Gastrocnemius medialis (tissue), 4 donors: ENCODE data around the gene MPPED1.

Source experiments
- POLR2A ChIP-seq, 2 donors: fragments of 450-650 bp; IDR thresholded peaks; one replicate each; pipeline ENCODE4 v1.6.1; 2017; ENCODE audit warnings: antibody characterized with exemption in 2 of 2, mild to moderate bottlenecking in 2 of 2, moderate library complexity in 2 of 2
- TF ChIP-seq, protein P1 (sequence below), 5 experiments: fragments of 450-650 bp in 3 of 5; fragments of 200-600 bp in 2 of 5; sonication (generic) in 2 of 5; IDR thresholded peaks in 4 of 5; conservative IDR thresholded peaks in 1 of 5; 1 replicate in 4 of 5; 2 replicates in 1 of 5; pipeline ENCODE4 v1.5.1; 2016 to 2019; ENCODE audit warnings: antibody characterized with exemption in 5 of 5, mild to moderate bottlenecking in 3 of 5, moderate library complexity in 3 of 5

DNA sequence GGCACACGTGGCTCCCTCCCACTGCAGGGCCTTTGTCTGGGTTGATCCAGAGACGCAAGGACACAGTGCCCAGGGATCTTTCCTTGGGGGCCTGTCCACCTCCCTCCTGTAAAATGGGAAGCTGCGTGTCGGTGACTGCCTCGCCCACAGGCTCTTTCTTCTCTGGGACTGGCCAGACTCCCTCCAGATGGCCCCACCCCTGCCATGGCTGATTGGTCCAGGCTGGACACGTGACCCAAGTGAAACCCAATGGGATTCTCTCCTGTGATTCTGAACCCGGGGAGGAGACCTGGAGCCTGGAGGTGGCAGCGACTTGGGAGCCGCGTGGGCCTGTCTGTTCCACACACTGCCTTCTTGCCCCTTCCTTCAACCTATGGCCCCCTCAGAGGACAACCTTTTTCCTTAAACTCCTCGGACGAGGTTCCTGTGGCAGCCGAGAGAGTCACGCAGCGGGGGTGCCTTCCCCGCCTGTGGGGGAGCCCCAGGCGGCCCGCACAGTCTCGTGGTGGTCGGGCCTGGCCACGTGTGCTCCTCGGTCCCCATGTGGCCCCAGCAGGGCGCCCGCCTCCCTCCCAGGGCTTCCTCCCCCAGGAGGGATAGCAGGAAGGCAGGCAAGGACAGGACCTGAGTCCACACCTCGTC, 12.4 kb upstream of the MPPED1 start:
- TF ChIP-seq, protein P1, sequence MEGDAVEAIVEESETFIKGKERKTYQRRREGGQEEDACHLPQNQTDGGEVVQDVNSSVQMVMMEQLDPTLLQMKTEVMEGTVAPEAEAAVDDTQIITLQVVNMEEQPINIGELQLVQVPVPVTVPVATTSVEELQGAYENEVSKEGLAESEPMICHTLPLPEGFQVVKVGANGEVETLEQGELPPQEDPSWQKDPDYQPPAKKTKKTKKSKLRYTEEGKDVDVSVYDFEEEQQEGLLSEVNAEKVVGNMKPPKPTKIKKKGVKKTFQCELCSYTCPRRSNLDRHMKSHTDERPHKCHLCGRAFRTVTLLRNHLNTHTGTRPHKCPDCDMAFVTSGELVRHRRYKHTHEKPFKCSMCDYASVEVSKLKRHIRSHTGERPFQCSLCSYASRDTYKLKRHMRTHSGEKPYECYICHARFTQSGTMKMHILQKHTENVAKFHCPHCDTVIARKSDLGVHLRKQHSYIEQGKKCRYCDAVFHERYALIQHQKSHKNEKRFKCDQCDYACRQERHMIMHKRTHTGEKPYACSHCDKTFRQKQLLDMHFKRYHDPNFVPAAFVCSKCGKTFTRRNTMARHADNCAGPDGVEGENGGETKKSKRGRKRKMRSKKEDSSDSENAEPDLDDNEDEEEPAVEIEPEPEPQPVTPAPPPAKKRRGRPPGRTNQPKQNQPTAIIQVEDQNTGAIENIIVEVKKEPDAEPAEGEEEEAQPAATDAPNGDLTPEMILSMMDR (IDR thresholded peaks at IDR 0.05 in 4 of 5, conservative IDR thresholded peaks at IDR 0.05 in 1 of 5): no peak
- TF ChIP-seq POLR2A (IDR thresholded peaks at IDR 0.05): no peak
